SU-DHL-6 (cell line): ENCODE measurements around the gene SCML1.

Source experiments
- CTCF ChIP-seq: fragments of 200-600 bp; sonication (generic); IDR thresholded peaks from one replicate; pipeline ENCODE4 v1.5.1; 2017; ENCODE audit warnings: antibody characterized with exemption, mild to moderate bottlenecking, low read length, moderate library complexity; ENCODE audit not compliant: insufficient read depth, poor library complexity, severe bottlenecking
- EZH2phosphoT487 ChIP-seq: fragments of 200-600 bp; sonication (generic), shearing (Covaris generic); conservative IDR thresholded peaks from 2 replicates; pipeline ENCODE4 v1.6.1; 2018; ENCODE audit warnings: mild to moderate bottlenecking, antibody characterized with exemption, low read length, moderate library complexity, mixed read lengths

GRCh38 chrX:17737710-17737985 lies 355 bp downstream of the SCML1 start:
- TF ChIP-seq CTCF (no peak), EZH2phosphoT487 (no peak)
